ENCODE measurements around the gene GNB5.
"Not testable (repeated sequence)": the region's sequence is repeated elsewhere in the genome, so short reads cannot be mapped to it uniquely, and the experiment has no call there.

The GNB5 gene

GRCh38 chr15:52109559-52110451 is 81.4 kb downstream of the GNB5 start:
- DNase-seq: no peak

GRCh38 chr15:52107238-52107637 is 84.0 kb downstream of the GNB5 start:
- no peak for DNase-seq

GRCh38 chr15:52106641-52107040 is 84.6 kb downstream of the GNB5 start:
- no peak for DNase-seq

- no peak for DNase-seq
Measured at GRCh38 chr15:52105846-52106245, 85.3 kb downstream of the GNB5 start.

GRCh38 chr15:52104532-52105004 is 86.6 kb downstream of the GNB5 start:
- DNase-seq: no peak

GRCh38 chr15:52103217-52104207 is 87.7 kb downstream of the GNB5 start:
- peak; percentile 34 for DNase-seq

GRCh38 chr15:52102463-52102862 is 88.7 kb downstream of the GNB5 start:
- no peak for DNase-seq

GRCh38 chr15:52101542-52102323 is 89.5 kb downstream of the GNB5 start:
- no peak for DNase-seq

GRCh38 chr15:52100807-52101442 is 90.3 kb downstream of the GNB5 start:
- peak; percentile 30 for DNase-seq

GRCh38 chr15:52099651-52100272 is 91.4 kb downstream of the GNB5 start:
- DNase-seq: no peak

GRCh38 chr15:52098323-52098722 is 92.9 kb downstream of the GNB5 start:
- no peak for DNase-seq

- no peak for DNase-seq
Measured at GRCh38 chr15:52097180-52097579, 94.0 kb downstream of the GNB5 start.

- DNase-seq: not testable (repeated sequence)
Measured at GRCh38 chr15:52096536-52096935, 94.7 kb downstream of the GNB5 start.

- no peak for DNase-seq
Measured at GRCh38 chr15:52095597-52096262, 95.5 kb downstream of the GNB5 start.

- DNase-seq: no peak
Measured at GRCh38 chr15:52094811-52095584, 96.2 kb downstream of the GNB5 start.

GRCh38 chr15:52093539-52094510 is 97.4 kb downstream of the GNB5 start:
- DNase-seq: no peak

- DNase-seq: no peak
Measured at GRCh38 chr15:52093167-52093538, 98.0 kb downstream of the GNB5 start.

- no peak for DNase-seq
Measured at GRCh38 chr15:52090193-52090592, 101.0 kb downstream of the GNB5 start.

Data from activated CD4-positive, alpha-beta T cell treated with anti-CD3 and anti-CD28 coated beads for 48 hours (primary cell).